Measurements from ENCODE around the gene SLC8A1. TPM values are rescaled to one million over a fixed set of nuclear protein-coding genes. Genes with fewer than 3 reads are reported as not detected.

SLC8A1 gene
- total and polyA plus RNA-seq, 2 of the 13 experiments (the other 11 are each of a cell fraction or from before 2014, with no cell fraction given): not detected

- H3K9ac ChIP-seq (ENCODE audit: insufficient read depth, low read depth, low read length): no peak overlapping the region
- no peaks in the 10 kb centered on the region for H3K9me3 ChIP-seq (ENCODE audit: low read length)
- no peak overlapping the region for H2AFZ ChIP-seq (ENCODE audit: low read length)
- no TSS peak for BruUV-seq (replicated peaks)
- CTCF ChIA-PET (ENCODE audit: low intra/inter-chr PET ratio, low total read pairs): no interaction called here
- DNase-seq (ENCODE audit: low spot score): no peak
- no peak; the same call in 2 of the 3 replicates for ATAC-seq
- TF ChIP-seq GMEB2 (CRISPR knock-in tag; IDR thresholded peaks at IDR 0.05; ENCODE audit: low read depth): no peak
- TF ChIP-seq SNAPC5 (CRISPR knock-in tag; IDR thresholded peaks at IDR 0.05; ENCODE audit: borderline replicate concordance): no peak
- no peak for TF ChIP-seq SMC3 (IDR thresholded peaks at IDR 0.05; ENCODE audit: low read length)
- TF ChIP-seq CC2D1A (CRISPR knock-in tag; IDR thresholded peaks at IDR 0.05): no peak
- TF ChIP-seq ZSCAN21 (CRISPR knock-in tag; IDR thresholded peaks at IDR 0.05; ENCODE audit: borderline replicate concordance): no peak
- no peak overlapping the region for H3K4me3 ChIP-seq (replicated peaks in 1 of 3; ENCODE audit: insufficient read depth in 1 of 3, low read depth in 2 of 3, low read length in 3 of 3)
- in situ Hi-C loops (cut with HindIII; ENCODE audit: extremely low pct_ligation_motif_present, low pct_unique_long_range_greater_than_20kb): no loop called here
- intact Hi-C loops (cut with micrococcal nuclease; ENCODE audit: unreplicated experiment): no loop called here
- no peaks in the 10 kb centered on the region for H3K79me2 ChIP-seq (ENCODE audit: insufficient read depth, low read length)
- no peaks in the 10 kb centered on the region for H3K4me1 ChIP-seq (ENCODE audit: insufficient read depth, low read length)
- POLR2A ChIA-PET: no interaction called here
- H3K27ac ChIP-seq (ENCODE audit: extremely low read length, insufficient read depth, low read length): no peak overlapping the region
- no peak for FAIRE-seq
- H3K27me3 ChIP-seq (ENCODE audit: control insufficient read depth in 1 of 2, insufficient read depth in 2 of 2, low read length in 2 of 2): peaks cover 0 to 4% of the 10 kb centered on the region in 2 experiments; a peak in 1 of 5 replicates
- H4K20me1 ChIP-seq (ENCODE audit: insufficient read depth, low read length): no peaks in the 10 kb centered on the region
- H3K4me2 ChIP-seq (ENCODE audit: low read depth, low read length): no peak overlapping the region
- no peaks in the 10 kb centered on the region for H3K36me3 ChIP-seq (replicated peaks in 1 of 2; ENCODE audit: control insufficient read depth in 1 of 2, insufficient read depth in 2 of 2, low read length in 2 of 2)
- WGBS (ENCODE audit: low lambda C conversion rate): 37% methylated on average over 7 of the region's 7 CpGs
Observed at GRCh38 chr2:40087927-40088326, 364.0 kb downstream of the SLC8A1 start.

GRCh38 chr2:40087434-40087833 is 364.5 kb downstream of the SLC8A1 start:
- no TSS peak for BruUV-seq (replicated peaks)
- H4K20me1 ChIP-seq (ENCODE audit: insufficient read depth, low read length): no peaks in the 10 kb centered on the region
- TF ChIP-seq TSC22D2 (CRISPR knock-in tag; IDR thresholded peaks at IDR 0.05; ENCODE audit: borderline replicate concordance): no peak
- no peak for TF ChIP-seq LCORL (IDR thresholded peaks at IDR 0.05)
- no peak for TF ChIP-seq LCORL (CRISPR knock-in tag; IDR thresholded peaks at IDR 0.05)
- no peak for TF ChIP-seq MAFG (CRISPR knock-in tag; IDR thresholded peaks at IDR 0.05)
- TF ChIP-seq ZMAT3 (CRISPR knock-in tag; conservative IDR thresholded peaks at IDR 0.05): no peak
- no peak for TF ChIP-seq KAT8 (CRISPR knock-in tag; IDR thresholded peaks at IDR 0.05)
- no peak for TF ChIP-seq PPARG (CRISPR knock-in tag; conservative IDR thresholded peaks at IDR 0.05)
- no peak for TF ChIP-seq AHR (CRISPR knock-in tag; IDR thresholded peaks at IDR 0.05)
- TF ChIP-seq ZSCAN12 (CRISPR knock-in tag; IDR thresholded peaks at IDR 0.05): no peak
- H3K9me3 ChIP-seq (ENCODE audit: low read length): no peaks in the 10 kb centered on the region
- no peaks in the 10 kb centered on the region for H3K36me3 ChIP-seq (replicated peaks in 1 of 2; ENCODE audit: control insufficient read depth in 1 of 2, insufficient read depth in 2 of 2, low read length in 2 of 2)
- ChIA-PET CTCF (ENCODE audit: low intra/inter-chr PET ratio, low total read pairs) (no interaction called here), POLR2A (no interaction called here)
- H2AFZ ChIP-seq (ENCODE audit: low read length): no peak overlapping the region
- no peak overlapping the region for H3K4me2 ChIP-seq (ENCODE audit: low read depth, low read length)
- H3K4me3 ChIP-seq (replicated peaks in 1 of 3; ENCODE audit: insufficient read depth in 1 of 3, low read depth in 2 of 3, low read length in 3 of 3): no peak overlapping the region
- ATAC-seq (no peak), FAIRE-seq (no peak), DNase-seq (ENCODE audit: low spot score) (no peak)
- H3K27ac ChIP-seq (ENCODE audit: extremely low read length, insufficient read depth, low read length): no peak overlapping the region
- intact Hi-C loops (cut with micrococcal nuclease; ENCODE audit: unreplicated experiment) (no loop called here), in situ Hi-C loops (cut with HindIII; ENCODE audit: extremely low pct_ligation_motif_present, low pct_unique_long_range_greater_than_20kb) (no loop called here)
- no peak overlapping the region for H3K9ac ChIP-seq (ENCODE audit: insufficient read depth, low read depth, low read length)
- 12% methylated on average over 5 of the region's 5 CpGs for WGBS (ENCODE audit: low lambda C conversion rate)
- no peaks in the 10 kb centered on the region for H3K4me1 ChIP-seq (ENCODE audit: insufficient read depth, low read length)
- H3K79me2 ChIP-seq (ENCODE audit: insufficient read depth, low read length): no peaks in the 10 kb centered on the region
- H3K27me3 ChIP-seq (ENCODE audit: control insufficient read depth in 1 of 2, insufficient read depth in 2 of 2, low read length in 2 of 2): peaks cover 0 to 4% of the 10 kb centered on the region in 2 experiments; a peak in 1 of 5 replicates
